NOMO-1 treated with dmso at 0.1 percent for 144 hours (cell line): ENCODE measurements around the gene URB2.
"Not testable (repeated sequence)": the region's sequence is repeated elsewhere in the genome, so short reads cannot be mapped to it uniquely, and the experiment has no call there.

ENCODE experiments used
- DNase-seq: peaks from one replicate; lab custom pipeline; 2025; ENCODE audit not compliant: unreplicated experiment; lab: John Stamatoyannopoulos, UW

The URB2 gene

DNA sequence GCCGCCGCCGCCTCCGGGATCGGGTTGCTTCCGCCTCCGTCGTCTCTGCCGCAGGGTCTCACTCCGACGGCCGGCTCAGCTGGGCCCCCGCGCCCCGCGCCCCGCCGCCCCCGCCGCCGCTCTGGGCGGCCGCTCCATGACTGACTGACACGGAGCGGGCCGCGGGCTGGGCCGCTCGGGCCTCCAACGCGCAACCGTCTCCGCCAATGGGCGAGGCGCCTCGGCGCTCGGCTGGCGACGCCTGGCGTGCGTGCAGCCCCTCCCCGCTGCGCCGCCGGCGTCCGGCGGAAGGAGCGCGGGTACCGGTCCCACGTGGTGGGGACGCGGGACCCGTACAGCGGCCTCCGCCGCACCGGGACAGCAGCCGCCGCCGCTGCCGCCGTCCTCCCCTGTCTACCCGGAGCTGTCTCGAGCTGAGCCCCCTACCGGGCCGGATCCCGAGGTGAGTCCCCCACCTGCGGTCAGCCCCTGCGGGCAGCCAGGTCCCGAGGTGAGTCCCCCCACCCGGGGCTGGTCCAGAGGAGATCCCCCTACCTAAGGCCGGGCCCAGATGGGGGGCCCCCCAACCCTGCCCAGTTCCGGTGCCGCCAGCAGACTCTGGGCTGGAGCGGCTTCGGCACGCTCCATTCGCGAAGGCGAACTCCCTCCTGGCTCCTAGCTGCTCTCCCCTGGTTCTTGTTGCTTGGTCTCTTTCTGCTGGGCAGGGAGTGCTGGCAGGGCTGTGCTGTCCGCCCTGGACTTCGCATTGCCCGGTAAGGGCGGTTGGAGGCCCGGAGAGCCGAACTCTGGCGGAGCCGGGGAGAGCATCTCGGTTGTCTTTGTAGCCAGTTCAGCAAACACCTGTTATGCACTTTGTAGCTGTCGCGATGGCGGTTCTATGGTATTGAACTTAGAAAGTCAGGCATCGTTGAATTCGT, at the start of gene URB2, which contains the start of gene TAF5L:
Gene URB2 (plus strand): TSS at position 333 of the 917 bp plus-strand sequence. CDS start 1,387 bp downstream, outside the sequence.
Gene TAF5L (minus strand): TSS at position 208 of the 917 bp plus-strand sequence. CDS start 11,640 bp downstream, outside the sequence.
- peak; percentile 70 for DNase-seq

DNA sequence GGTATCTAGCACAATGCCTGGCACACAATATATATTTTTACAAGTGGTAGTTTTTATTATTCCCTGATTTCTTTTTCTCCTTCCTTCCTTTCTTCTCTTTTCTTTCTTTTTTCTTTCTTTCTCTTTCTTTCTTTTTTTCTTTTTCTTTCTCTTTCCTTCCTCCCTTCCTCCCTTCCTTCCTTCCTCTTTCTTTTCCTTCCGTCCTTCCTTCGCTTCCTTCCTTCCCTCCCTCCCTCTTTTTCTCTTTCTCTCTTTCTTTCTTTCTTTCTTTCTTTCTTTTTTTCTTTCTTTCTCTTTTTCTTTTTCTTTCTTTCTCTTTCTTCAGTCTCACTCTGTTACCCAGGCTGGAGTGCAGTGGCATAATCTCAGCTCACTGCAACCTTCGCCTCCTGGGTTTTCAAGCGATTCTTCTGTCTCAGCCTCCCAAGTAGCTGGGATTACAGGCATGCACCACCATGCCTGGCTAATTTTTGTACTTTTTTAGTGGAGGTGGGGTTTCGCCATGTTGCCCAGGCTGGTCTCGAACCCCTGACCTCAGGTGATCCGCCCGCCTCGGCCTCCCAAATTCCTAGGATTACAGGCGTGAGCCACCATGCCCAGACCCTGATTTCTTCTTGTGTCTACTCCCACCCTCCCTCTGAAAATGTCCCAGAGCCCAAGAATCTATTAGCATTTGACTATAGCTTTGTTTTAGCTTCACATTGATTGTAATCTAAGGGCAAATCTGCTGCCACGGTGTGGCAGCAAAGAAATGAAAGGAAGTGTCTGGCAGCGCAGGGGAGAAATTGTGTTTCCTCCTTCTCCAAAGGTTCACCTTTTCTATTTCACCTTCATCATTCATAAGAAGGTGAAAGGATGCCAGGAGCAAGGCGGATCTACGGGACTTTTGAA, 47.6 kb upstream of the URB2 start:
- DNase-seq, result no peak

DNA sequence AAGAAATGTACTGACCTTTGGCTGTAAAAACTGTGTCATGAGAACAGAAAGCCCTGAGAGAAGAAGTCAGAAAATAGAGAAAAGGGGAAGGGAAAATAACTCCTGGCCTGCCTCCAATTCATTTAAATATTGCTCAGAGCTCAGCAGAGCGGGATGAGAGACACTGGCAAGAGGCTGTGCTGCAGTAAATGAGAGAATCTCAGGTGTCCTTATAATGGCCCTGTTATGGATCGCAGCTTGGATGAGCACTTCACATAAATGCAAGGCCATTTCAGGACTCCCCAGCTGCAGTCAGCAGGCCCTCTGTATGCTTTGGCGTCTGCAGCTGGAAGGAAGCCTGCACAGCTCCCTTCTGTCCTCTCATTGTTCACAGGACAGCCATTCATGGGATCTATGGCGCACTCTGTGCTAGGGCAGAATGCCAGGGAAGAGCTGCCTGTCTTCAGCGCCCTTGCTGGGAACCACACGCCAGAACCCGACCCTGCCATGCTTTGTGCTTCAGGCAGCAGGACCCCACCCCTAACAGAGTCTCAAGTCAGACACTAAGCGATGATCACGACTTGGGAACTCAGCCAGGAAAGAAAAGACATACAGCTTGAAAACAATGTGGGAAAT, 46.9 kb upstream of the URB2 start:
- DNase-seq, result peak; percentile 32

DNA sequence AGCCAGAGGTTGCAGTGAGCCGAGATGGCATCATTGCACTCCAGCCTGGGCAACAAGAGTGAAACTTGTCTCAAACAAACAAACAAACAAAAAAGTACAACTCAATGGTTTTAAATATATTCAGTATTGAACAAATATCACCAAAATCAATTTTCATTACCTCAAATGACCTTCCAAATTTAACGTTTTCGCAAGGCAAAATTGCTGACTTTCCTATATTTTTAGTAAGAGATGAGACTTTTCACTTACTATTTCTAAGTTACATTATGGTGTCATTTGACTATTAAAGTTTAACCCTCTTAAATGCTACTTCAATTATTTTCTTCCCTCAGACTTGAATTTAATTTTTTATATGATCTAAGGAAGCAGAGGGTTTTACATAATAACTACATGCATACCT, 44.6 kb upstream of the URB2 start:
- DNase-seq, result no peak

DNA sequence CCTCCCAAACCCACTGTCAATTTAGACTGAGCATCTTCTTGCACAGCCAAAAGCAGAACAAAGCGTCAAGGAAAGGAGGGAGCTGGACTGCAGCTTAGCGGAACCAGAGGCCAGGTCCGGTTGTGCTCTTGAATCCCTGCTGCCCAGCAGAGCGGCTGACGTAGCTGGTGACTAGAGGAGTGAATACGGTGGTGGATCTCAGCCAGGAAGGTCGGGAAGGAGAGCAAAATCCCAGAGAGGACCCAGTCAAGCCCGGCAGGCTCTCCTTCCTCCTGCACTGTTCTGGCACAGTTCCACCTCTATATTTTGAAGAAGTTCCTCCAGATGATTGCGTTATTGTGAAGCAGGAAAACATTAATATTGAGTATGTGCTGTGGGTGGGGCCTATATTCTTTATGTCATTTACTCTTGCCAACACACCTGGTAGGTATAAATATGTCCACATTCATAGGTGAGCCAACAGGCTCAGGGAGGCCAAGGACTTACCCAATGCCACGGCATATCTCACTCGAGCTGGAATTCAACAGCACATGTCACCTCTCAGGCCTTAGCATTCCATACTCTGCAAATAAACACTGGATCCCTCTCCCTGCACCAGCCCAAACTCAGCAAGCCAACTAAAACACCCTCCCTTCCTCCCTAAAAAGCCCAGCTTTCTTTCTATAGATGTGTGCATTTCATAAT, 43.9 kb upstream of the URB2 start:
- peak; percentile 28 for DNase-seq

DNA sequence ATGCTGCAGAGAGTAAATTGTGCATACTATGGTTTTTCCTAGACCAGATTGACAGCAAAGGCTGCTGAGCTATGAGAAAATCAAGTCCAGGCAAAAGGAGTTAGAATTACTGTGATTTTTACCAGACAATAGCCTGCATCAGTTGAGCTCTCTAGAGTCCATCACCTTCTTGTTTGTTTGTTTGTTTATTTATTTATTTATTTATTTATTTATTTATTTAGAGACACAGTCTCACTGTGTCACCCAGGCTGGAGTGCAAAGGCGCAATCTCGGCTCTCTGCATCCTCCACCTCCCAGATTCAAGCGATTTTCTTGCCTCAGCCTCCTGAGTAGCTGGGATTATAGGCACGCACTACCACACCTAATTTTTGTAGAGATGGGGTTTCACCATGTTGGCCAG, 43.3 kb upstream of the URB2 start:
- no peak for DNase-seq

DNA sequence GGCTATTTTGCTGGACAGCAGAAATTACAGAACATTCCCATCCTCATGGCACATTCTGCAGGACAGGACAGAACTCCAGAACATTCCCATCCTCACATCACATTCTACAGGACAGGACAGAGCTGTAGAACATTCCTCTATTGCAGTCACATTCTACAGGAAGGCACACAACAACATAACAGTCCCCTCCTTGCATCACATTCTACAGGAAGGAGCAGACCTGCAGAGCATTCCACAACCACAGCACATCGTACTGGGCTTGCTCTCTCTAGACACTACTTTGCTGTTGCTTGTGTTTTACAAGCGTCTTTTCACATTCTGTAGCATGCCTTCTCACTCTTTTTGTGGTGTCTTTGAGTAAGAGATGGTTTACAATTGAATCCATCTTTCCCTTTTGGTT, 40.7 kb upstream of the URB2 start:
- DNase-seq, result no peak

DNA sequence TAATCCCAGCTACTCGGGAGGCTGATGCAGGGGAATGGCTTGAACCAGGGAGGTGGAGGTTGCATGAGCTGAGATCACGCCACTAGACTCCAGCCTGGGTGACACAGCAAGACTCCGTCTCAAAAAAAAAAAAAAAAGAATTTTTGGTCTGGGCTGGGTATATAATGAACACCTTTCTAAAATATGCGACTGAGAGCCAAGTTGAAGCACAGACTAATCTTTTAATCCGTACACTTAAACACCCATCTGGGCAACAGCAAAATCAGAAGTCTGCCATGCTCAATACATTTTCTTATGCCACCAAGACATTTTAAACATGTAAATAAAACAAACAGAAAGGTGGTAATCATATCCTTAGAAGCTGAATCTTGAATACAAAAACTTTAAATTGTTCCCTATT, 35.9 kb upstream of the URB2 start:
- DNase-seq, result no peak

DNA sequence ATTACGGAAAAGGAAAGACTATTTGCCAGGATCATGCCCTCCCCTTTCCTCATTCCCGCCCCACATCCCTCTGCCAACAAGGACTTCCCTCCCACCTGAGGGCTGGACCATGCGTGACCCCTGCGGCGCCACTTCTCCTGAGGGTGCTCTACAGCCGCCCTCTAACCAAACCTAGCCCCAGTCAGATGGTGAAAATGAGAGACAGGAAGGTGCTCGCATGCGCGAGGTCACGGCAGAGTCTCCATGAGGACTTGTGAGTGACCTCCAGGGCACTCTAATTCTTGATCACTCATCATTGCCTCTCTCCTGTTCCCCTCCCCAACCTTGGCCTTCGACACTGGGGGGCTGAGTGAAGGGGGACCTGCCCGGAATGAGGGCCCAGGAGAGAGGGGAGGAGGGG, 32.2 kb upstream of the URB2 start:
- DNase-seq, result no peak

DNA sequence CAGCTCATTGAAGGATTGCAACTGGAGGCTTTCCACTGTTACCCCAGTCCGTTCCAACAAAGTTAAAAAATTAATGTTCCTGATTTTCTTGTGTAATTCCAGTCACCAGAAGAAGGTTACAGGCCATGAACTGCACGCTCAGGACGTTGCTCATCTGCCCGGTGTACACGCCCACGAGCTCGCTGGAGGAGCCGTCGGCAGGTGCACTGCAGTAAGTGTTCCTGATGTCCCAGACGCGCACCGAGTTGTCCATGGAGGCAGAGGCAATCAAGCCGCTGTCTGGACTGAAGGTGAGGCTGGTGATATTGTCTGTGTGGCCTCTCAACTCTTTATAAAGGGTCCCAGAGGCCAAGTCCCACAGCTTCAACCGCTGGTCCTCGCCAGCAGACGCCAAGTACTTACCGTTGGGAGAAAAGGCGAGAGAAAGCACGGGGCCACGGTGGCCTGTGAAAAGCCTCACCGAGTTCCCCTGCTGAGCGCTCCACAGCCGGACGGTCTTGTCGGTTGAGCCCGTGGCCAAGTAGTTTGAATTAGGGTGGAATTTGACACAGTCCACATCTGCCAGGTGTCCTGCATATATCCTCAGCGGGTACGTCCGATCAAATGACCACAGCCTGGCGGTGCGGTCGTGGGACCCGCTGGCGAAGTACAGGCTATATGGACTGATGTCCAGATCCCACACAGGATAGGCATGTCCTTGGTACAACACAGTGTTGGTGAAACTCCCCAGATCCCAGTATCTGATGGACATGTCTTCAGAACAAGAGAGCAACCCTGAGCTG, 31.6 kb upstream of the URB2 start:
- no peak for DNase-seq

DNA sequence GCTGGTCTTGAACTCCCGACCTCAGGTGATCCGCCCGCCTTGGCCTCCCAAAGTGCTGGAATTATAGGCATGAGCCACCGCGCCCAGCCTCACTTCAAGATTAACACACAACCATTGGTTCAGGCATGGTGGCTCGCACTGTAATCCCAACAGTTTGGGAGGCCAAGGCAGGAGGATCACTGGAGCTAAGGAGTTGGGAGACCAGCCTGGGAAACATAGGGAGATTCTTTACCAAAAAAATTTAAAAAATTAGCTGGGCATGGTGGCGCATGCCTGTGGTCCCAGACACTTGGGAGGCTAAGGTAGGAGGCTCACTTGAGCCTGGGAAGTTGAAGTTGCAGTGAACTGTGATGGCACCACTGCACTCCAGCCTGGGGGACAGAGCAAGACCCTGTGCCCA, 30.2 kb upstream of the URB2 start:
- DNase-seq, result not testable (repeated sequence)

DNA sequence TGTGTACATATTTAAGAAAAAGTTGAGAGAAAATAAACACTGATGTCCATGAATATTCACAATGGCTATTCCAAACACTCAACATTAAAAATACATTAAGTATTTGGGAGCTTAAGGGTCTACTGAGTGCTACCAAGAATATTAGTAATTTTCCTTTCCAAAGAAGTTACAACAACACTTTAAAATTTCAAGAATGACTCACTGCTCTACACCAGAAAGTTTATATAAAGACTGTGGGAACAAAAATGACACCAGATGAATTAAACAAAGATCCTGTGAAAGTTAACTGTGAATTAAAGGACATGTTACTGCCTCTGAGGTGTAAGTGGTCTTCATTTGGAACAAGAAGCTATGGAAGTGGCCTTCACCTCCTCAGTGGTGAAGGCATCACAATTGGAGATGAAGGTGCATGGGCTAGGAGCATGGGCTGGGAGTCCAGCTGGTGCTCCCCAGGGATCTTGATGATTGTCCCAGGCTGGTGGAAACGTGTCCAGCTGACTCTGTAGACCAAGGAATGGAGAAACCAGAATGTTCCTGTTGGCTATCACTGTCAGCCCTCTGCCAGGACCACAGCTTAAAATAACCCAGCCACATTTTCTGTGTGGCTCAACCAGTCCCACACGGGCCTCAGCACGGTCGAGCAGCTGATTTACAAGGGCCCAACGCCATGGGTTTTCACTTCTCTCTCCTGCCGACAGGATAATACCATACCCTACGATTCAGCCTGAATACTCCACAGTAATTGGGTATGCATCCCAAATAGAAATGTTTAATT, 28.9 kb upstream of the URB2 start:
- no peak for DNase-seq

DNA sequence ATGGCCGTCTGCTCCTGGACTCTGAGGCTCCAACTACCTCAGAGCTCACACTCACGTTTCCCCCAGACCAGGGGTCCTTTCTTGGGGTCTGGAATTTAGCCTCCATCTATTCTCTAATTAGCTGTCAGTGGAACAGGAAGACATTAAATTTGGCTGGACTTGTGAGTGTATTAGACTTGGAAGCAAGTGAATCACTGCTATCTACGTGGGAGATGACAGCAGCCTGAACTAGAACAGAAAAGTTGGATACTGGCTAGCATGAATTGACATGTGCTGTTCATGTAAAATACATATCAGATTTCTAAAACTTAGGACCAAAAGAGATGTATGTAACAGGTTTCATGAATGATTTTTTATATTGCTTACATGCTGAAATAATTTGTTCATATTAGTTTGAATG, 28.2 kb upstream of the URB2 start:
- DNase-seq, result no peak

DNA sequence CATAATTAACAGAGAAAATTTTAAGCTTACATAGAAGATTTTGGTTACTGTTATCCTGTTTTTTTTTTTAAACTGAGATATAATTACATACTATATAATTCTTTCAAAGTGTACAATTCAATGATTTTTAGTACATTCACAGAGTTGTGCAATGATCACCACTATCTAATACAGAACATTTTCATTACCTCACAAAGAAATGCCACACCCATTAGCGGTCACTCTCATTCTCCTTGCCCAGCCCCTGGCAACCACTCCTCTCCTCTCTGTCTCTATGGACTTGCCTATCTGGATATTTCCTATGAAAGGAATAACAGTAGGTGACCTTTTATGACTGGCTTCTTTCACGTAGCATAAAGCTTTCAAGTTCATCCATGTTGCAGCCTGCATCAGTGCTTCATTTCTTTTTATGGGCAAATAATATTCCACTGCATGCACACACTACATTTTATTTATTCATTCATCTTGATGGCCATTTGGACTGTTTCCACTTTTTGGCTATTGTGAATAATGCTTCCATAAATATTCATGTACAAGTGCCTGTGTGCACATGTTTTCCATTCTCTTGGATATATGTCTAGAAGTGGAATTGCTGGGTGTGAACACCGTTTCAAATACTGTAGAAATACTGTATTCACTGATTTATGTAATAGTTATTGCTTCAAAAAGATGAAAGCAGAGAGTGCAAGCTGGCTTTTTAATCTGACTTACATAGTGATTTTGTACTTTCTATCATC, 26.7 kb upstream of the URB2 start:
- DNase-seq, result no peak

DNA sequence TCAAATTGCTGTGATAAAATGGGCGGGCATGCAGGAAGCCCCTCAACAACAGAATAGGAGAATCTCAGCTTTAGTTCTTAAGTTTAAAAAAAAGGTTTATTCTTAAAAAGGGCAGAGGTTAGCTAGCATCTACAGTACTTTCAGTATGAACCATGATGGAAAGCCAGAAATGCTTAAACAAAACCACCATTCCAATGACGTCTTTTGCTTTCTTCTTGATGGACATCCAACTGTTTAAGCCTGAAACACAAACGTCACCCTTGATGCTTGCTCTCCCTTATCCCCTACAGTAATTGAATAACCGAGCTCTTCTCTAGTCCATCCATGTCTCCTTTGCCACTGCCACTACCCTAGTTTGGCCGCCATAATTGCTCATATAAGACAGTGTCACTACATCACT, 25.8 kb upstream of the URB2 start:
- no peak for DNase-seq

DNA sequence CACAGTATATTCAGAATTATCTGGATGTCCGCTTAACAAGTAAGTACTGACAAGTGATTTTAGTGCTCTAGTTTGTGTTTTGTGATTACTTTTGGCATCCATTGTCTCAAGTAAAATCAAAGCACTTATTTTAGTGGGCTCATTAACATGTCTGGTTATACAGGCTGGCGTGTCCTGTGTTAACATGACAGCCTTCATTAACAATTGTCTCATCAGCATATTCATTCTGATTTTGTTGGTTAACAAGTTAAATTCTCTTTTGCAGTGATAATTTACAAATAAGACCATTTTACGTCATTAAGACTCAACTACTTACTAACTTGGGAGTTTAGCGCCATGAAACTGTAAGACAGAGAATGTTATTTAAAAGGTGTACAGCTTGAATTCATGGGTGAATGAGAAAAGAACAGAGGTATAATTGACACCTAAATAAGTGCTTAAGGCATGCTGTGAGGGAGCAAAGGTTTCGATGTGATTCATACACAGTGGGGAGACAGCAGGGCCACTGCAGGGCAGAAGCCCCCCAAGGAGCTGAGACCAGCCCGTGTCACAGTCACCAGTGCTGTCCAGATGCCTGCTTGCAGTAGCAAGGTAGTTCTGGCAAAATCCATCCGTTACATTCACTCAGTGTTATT, 22.6 kb upstream of the URB2 start:
- no peak for DNase-seq

DNA sequence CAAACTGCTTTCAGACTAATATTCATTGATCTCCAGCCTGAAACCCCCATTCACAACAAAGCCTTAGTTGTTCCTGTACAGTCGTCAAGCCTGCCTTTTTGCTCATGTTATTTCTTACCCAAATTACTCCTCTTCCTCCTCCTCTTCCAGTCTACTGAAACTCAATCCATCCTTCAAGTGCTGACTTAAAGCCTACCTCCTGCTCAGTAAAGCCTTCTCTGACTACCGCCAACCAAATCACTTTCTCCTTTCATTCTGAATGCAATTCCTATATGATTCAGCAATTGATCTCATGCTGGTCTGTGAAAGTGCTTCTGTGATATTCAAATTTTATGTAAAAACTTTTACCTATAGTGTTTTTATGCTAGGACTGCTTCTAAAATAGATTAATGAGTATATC, 18.7 kb upstream of the URB2 start:
- DNase-seq, result no peak

DNA sequence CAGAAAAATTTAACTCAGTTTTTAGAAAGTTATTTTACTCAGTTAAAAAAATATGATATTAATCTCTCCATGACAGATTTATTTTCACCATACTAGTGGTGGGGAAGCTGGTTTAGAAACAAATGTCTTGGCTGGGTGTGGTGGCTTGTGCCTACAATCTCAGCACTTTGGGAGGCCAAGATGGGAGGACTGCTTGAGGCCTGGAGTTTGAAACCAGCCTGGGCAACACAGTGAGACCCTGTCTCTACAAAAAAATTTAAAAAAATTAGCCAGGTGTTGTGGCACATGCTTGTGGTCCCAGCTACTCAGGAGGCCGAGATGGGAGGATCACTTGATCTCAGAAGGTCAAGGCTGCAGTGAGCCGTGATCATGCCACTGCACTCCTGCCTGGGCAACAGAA, 17.5 kb upstream of the URB2 start:
- no peak for DNase-seq
